GM19468 (cell line): ENCODE results near the gene KANSL2.
"Not testable (repeated sequence)": the region's sequence is repeated elsewhere in the genome, so short reads cannot be mapped to it uniquely, and the experiment has no call there.

Experiments
- ATAC-seq: cut with Tn5 transposase; IDR thresholded peaks from one replicate; pipeline ENCODE4 v1.9.1; 2021; ENCODE audit warnings: mild to moderate bottlenecking, moderate library complexity, moderate number of reproducible peaks; ENCODE audit not compliant: unreplicated experiment; ENCODE audit errors: extremely low read depth

KANSL2 gene

DNA sequence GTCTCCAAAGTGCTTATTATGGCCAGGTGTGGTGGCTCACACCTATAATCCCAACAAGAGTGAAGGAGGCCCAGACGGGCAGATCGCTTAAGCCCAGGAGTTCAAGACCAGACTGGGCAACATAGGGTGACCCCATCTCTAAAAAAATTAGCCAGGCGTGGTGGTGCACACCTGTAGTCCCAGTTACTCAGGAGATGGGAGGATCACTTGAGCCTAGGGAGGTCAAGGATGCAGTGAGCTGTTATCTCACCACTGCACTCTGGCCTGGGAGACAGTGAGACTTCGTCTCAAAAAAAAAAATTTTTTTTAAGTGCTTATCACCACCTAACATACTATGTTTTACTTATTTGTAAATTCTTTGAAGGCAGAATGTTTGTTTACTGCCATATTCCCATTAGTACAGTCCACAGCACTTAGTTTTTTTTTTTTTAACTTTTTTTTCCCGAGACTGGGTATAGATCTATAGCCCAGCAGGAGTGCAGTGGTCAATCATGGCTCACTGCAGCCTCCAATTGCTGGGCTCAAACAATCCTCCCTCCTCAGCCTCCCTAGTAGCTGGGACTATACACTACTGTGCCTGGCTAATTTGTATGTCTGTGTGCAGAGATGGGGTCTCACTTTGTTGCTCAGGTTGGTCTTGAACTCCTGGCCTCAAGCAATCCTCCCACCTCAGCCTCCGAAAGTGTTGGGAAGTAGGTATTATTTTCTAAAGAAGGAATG lies 4.7 kb upstream of the KANSL2 start:
- no peak for ATAC-seq

GRCh38 chr12:48686037-48686595 lies 4.1 kb upstream of the KANSL2 start:
- ATAC-seq, result no peak

DNA sequence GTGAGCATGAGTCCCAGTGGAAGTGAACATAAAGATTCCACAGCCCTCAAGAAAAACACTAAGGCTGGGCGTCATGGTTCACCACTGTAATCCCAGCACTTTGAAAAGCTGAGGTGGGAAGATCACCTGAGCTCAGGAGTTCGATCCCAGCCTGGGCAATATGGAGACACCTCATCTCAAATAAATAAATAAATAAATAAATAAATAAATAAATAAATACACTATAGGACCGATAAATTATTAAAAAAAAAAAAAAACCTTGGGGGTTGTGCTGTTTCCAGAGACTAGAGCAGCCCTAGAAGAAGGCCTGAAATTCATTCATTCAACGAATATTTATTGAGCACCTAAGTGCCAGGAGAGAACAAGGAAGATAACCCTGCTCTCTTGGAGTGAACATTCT lies 1.5 kb upstream of the KANSL2 start:
- ATAC-seq, result no peak

DNA sequence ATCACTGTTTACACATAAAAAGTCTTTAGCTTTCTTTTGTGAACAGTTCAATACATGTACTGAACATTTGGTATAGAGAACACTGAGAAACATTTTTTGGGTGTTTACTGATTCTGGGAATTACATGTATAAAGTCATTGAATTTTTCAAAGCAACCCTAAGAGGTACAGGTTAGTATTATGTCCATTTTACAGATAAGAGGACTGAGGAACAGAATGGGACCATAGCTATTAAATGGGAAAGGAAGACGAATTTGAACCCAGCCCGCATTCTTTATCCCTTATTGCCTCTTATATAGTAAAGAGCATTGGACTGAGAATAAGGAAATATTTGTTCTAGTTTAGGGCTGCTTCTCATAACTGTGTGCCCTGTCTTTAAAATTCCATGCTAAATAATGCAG lies 889 bp upstream of the KANSL2 start:
- no peak for ATAC-seq

DNA sequence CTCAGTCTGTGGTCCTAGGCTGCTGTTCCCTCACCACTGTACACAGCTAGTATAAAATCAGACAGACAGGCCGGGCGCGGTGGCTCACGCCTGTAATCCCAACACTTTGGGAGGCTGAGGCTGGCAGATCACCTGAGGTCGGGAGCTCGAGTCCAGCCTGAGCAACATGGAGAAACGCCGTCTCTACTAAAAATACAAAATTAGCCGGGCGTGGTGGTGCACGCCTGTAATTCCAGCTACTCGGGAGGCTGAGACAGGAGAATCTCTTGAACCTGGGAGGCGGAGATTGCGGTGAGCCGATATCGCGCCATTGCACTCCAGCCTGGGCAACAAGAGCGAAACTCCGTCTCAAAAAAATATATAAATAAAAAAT lies 481 bp upstream of the KANSL2 start:
- ATAC-seq, result not testable (repeated sequence)

GRCh38 chr12:48681399-48681709 lies 684 bp downstream of the KANSL2 start:
- ATAC-seq, result no peak

- ATAC-seq, result no peak
Observed at GRCh38 chr12:48680861-48681260, 1.2 kb downstream of the KANSL2 start.

DNA sequence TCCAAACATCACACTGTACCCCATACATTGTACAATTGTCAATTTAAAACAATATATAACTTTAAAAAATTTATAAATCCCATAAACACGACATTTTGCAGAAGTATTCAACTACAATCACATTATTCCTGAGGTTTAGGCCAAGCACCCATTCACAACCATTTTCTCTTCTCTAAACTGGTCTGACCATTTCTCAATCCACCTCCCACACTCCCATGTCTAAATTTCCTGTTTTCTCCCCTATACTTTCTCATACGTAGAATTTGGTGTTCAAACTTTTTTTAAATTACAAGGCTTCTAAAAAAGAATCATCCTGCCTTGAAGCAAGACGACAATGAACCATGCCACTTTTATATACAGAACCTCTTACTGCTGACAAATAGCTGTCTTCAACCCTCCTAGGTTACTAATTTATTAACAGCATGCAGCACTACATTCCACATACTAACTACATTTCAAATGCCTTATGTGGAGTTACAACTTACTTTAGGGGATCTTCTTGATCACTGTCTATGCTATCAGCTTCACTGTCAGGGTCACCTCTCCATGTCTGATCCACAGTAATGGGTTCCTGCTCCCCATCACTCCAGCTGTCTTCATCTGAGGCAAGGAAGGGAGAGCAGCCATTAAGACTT lies 3.4 kb downstream of the KANSL2 start:
- no peak for ATAC-seq

DNA sequence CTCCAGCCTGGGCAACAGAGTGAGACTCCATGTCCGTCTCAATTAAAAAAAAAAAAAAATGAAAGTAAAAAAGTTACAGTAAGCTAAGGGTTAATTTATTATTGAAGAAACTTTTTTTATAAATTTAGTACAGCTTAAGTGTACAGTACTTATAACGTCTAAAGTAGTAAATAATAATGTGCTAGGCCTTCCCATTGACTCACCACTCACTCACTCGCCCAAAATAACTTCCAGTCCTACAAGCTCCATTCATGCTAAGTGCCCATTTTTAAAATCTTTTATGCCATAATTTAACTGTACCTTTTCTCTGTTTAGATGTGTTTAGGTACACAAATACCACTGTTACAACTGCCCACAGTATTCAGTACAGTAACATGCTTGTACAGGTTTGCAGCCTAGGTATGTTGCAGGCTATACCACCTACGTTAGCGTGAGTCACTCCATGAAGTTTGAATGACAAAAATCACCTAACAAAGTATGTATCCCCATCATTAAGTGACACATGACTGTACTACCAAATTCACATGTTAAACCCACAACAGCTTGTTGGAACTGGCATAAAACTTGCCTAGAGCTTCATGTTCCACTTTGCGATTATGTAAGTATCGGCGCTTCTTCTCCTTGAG lies 10.7 kb downstream of the KANSL2 start:
- no peak for ATAC-seq

GRCh38 chr12:48668996-48669395 lies 13.0 kb downstream of the KANSL2 start:
- no peak for ATAC-seq

DNA sequence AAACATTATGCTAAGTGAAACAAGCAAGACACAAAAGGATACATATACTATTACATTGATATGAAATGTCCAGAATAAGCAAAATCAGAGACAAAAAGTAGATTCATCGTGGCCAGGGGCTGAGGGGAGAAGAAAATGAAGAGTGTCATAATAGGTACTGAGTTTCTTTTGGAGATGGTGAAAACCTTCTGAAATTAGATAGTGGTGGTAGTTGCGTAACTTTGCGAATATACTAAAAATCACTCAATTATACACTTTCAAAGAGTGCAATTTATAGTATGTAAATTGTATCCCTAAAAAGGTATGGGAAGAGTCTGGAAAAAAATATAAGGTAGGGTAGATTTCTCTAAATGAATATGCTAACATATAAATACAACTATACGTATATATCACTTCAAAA lies 22.2 kb downstream of the KANSL2 start:
- no peak for ATAC-seq

- ATAC-seq, result no peak
Observed at GRCh38 chr12:48651681-48652080, 30.4 kb downstream of the KANSL2 start.

DNA sequence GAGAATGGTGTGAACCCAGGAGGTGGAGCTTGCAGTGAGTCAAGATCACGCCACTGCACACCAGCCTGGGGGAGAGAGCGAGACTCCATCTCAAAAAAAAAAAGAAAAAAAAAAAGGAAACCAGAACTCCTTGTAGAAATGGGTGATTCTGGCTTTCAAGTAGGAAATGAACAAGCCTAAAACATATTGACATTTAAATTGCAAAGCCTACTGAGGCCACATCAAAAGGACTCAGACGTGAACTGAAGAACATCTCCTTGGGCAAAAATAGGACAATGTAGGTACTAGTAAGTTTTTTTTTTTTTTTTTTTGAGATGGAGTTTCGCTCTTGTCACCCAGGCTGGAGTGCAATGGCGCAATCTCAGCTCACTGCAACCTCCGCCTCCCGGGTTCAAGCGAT lies 36.7 kb downstream of the KANSL2 start:
- ATAC-seq, result not testable (repeated sequence)

- no peak for ATAC-seq
Observed at GRCh38 chr12:48643011-48643410, 39.0 kb downstream of the KANSL2 start.

DNA sequence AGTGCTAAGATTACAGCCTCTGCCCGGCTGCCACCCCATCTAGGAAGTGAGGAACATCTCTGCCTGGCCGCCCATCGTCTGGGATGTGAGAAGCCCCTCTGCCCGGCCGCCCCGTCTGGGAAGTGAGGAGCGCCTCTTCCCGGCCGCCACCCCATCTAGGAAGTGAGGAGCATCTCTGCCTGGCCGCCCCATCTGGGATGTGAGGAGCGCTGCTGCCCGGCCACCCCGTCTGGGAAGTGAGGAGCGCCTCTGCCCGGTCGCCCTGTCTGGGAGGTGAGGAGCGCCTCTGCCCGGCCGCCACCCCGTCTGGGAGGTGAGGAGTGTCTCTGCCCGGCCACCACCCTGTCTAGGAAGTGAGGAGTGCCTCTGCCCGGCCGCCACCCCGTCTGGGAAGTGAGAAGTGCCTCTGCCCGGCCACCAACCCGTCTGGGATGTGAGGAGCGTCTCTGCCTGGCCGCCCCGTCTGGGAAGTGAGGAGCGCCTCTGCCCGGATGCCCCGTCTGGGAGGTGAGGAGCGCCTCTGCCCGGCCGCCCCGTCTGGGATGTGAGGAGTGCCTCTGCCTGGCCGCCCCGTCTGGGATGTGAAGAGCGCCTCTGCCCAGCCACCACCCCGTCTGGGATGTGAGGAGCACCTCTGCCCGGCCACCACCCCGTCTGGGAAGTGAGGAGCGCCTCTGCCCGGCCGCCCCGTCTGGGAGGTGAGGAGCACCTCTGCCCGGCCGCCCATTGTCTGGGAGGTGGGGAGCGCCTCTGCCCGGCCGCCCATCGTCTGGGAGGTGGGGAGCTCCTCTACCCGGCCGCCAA lies 40.1 kb downstream of the KANSL2 start:
- ATAC-seq, result not testable (repeated sequence)

DNA sequence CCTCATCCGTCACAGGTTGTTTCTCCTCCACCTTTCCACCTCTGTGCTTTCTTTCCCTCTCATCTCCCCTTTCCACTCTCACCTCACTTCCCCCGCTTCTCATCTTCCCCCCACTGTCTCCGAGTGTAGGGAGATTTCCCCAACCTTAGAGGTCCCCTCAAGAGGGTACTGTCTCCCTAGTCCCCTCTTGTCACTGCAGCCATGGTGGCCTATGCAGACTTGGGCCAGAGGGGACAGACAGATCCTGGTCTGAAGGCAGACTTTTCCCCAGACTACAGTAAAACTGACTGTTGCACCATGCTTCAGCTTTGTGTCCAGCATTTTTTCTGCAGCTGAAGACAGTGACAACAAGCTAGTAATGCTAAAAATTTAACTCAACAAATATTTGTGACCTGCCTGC lies 41.2 kb downstream of the KANSL2 start:
- no peak for ATAC-seq

GRCh38 chr12:48640428-48640827 lies 41.6 kb downstream of the KANSL2 start:
- ATAC-seq, result no peak

DNA sequence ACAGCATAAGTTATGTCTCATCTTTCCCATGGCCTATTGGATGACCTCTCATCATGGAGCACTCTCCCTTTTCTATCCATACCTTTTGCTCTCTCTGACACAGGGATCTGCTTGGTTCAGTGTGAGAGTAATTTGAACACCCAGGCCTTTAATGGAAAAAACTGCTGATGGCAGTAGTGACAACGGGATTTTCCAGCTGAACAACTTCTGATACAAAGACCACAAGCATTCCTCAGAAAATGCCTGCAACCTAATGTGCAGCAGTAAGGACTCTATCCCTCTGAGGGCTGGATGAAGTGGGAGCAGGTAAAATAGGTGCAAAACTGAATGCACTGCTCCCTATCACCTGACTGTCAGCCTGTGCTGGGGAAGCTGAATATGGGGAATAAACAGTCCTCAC lies 51.0 kb downstream of the KANSL2 start:
- ATAC-seq, result no peak

GRCh38 chr12:48630346-48630745 lies 51.7 kb downstream of the KANSL2 start:
- ATAC-seq, result no peak

DNA sequence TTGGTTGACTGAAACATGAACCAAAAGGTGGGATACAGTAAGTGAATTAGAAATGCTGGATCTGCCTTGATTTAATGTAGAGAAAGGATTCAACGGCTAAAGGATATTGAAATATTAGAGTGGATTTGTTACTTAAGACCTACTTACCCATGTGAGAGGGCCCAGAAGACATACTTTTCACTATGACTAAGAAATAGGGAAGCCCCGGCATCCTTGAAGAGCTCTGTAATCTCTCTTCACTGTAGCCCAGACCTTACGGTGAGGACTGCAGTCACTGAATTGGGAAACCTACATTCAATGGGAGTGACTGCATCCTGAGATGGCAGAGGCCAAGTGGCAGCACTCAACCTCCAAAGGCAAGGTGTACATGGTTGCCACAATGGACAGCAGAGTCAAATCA lies 52.5 kb downstream of the KANSL2 start:
- no peak for ATAC-seq

- ATAC-seq, result no peak
Observed at GRCh38 chr12:48627556-48627955, 54.5 kb downstream of the KANSL2 start.
